ENCODE results near the gene GAS6. TPM values are rescaled to one million over a fixed set of nuclear protein-coding genes. Genes with fewer than 3 reads are reported as not detected.
"Not testable (repeated sequence)": the region's sequence is repeated elsewhere in the genome, so short reads cannot be mapped to it uniquely, and the experiment has no call there.

The GAS6 gene
- total and polyA plus RNA-seq, 2 donors: 36.5 to 89.4 TPM

DNA sequence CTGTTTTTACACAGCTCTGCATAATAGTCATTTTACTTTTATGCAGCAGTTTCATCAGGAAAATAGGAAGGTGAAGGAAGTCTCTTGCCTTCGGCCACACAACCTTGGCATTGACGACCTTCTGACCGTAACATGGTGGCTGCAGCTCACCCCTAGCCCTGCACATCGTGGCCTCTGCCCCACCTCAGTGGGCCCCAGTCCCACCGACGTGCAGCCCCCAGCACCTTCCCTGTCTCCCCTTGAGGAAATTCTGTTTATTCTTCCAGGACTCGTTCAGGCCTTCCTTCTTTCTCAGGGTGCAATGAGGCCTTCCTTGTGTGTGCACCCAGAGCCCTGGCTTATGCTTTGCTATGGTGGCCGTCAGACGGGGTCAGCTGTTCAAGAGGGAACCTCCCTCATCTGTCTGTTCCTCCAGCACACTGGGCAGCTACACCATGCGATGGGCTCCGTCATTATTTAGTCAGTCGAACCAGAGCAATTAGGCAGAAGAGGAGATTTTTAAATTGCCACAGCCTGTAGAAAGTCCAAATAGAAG lies 71.6 kb downstream of the GAS6 start:
- WGBS: 86% methylated on average over 12 of the region's 12 CpGs
- DNase-seq (ENCODE audit: low read depth in 6 of 9, low spot score in 9 of 9): no peak
- no peaks in the 10 kb centered on the region for H3K27me3 ChIP-seq (ENCODE audit: control insufficient read depth in 2 of 2, insufficient read depth in 1 of 2, low read length in 1 of 2)
- H3K4me1 ChIP-seq (ENCODE audit: control insufficient read depth in 2 of 2, insufficient read depth in 2 of 2, low read length in 2 of 2): peaks cover 0 to 4% of the 10 kb centered on the region in 2 donors
- H3K4me3 ChIP-seq (ENCODE audit: low read length in 2 of 2): no peak overlapping the region
- no peaks in the 10 kb centered on the region for H3K36me3 ChIP-seq (ENCODE audit: control insufficient read depth in 2 of 2, insufficient read depth in 2 of 2, low read length in 1 of 2)
- no peak overlapping the region for H3K27ac ChIP-seq (ENCODE audit: low read depth in 1 of 2, low read length in 1 of 2)
- no peaks in the 10 kb centered on the region for H3K9me3 ChIP-seq (ENCODE audit: control insufficient read depth in 2 of 2, insufficient read depth in 1 of 2, low read length in 1 of 2)

DNA sequence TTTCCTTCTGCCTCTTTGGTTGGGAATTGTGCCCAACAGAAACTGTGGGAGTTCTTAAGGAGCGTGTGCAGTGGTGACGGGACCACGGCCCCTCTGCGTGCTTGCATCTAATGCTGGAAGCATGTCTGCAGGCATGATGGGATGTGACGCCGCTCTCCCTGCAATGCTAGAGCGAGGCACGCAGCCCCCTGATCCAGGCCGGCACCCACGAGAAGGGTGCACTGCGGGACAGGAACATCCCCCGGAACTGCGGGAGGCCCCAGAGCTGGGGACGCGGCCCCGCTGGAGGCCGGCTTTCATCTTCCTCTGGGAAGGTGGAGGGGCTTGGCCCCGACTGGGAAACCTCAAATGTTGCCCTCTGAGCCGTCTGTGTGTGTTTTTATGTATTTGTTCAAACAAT lies 72.1 kb downstream of the GAS6 start:
- Histone ChIP-seq H3K36me3 (ENCODE audit: control insufficient read depth in 2 of 2, insufficient read depth in 2 of 2, low read length in 1 of 2) (no peaks in the 10 kb centered on the region), H3K27me3 (ENCODE audit: control insufficient read depth in 2 of 2, insufficient read depth in 1 of 2, low read length in 1 of 2) (no peaks in the 10 kb centered on the region), H3K4me3 (ENCODE audit: low read length in 2 of 2) (no peak overlapping the region), H3K9me3 (ENCODE audit: control insufficient read depth in 2 of 2, insufficient read depth in 1 of 2, low read length in 1 of 2) (no peaks in the 10 kb centered on the region), H3K4me1 (ENCODE audit: control insufficient read depth in 2 of 2, insufficient read depth in 2 of 2, low read length in 2 of 2) (peaks cover 0 to 4% of the 10 kb centered on the region in 2 donors), H3K27ac (ENCODE audit: low read depth in 1 of 2, low read length in 1 of 2) (no peak overlapping the region)
- DNase-seq (ENCODE audit: low read depth in 6 of 9, low spot score in 9 of 9): no peak
- WGBS: 90% methylated on average over 19 of the region's 19 CpGs

DNA sequence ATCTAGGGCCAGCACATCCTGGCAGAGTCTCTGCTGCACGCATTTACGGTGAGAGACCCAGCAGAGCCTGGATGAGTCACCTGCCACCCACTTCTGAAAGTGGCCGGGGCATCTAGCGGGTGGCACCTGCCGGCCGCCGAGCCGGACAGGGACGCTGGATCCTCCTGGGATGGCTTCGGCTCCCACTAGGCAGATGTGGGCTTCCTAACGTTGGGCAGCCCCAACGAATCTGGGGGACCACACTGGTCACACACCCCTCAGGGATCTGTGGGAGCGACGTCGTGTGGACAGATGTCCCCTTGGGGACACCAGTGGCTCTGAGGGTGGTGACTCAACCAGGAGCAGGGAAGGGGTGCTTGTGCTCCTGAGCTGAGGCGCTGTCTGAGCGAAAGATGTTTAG lies 72.7 kb downstream of the GAS6 start:
- WGBS: 86% methylated on average over 17 of the region's 17 CpGs
- H3K27ac ChIP-seq (ENCODE audit: low read depth in 1 of 2, low read length in 1 of 2): no peak overlapping the region
- no peaks in the 10 kb centered on the region for H3K27me3 ChIP-seq (ENCODE audit: control insufficient read depth in 2 of 2, insufficient read depth in 1 of 2, low read length in 1 of 2)
- H3K9me3 ChIP-seq (ENCODE audit: control insufficient read depth in 2 of 2, insufficient read depth in 1 of 2, low read length in 1 of 2): no peaks in the 10 kb centered on the region
- DNase-seq (ENCODE audit: low read depth in 6 of 9, low spot score in 9 of 9): no peak
- H3K36me3 ChIP-seq (ENCODE audit: control insufficient read depth in 2 of 2, insufficient read depth in 2 of 2, low read length in 1 of 2): no peaks in the 10 kb centered on the region
- H3K4me3 ChIP-seq (ENCODE audit: low read length in 2 of 2): no peak overlapping the region
- peaks cover 0 to 4% of the 10 kb centered on the region in 2 donors for H3K4me1 ChIP-seq (ENCODE audit: control insufficient read depth in 2 of 2, insufficient read depth in 2 of 2, low read length in 2 of 2)

DNA sequence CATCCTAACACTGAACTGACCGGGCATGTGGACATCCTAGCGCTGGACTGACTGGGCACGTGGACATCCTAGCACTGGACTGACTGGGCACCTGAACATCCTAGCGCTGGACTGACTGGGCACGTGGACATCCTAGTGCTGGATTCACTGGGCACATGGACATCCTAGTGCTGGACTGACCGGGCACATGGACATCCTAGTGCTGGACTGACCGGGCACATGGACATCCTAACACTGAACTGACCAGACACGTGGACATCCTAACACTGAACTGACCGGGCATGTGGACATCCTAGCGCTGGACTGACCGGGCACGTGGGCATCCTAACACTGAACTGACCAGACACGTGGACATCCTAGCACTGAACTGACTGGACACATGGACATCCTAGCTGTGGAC lies 73.9 kb downstream of the GAS6 start:
- not testable (repeated sequence) for DNase-seq (ENCODE audit: low read depth in 6 of 9, low spot score in 9 of 9); H3K4me1 ChIP-seq (ENCODE audit: control insufficient read depth in 2 of 2, insufficient read depth in 2 of 2, low read length in 2 of 2); H3K36me3 ChIP-seq (ENCODE audit: control insufficient read depth in 2 of 2, insufficient read depth in 2 of 2, low read length in 1 of 2); H3K27ac ChIP-seq (ENCODE audit: low read depth in 1 of 2, low read length in 1 of 2); H3K27me3 ChIP-seq (ENCODE audit: control insufficient read depth in 2 of 2, insufficient read depth in 1 of 2, low read length in 1 of 2); H3K4me3 ChIP-seq (ENCODE audit: low read length in 2 of 2); H3K9me3 ChIP-seq (ENCODE audit: control insufficient read depth in 2 of 2, insufficient read depth in 1 of 2, low read length in 1 of 2)
- 94% methylated on average over 13 of the region's 13 CpGs for WGBS

DNA sequence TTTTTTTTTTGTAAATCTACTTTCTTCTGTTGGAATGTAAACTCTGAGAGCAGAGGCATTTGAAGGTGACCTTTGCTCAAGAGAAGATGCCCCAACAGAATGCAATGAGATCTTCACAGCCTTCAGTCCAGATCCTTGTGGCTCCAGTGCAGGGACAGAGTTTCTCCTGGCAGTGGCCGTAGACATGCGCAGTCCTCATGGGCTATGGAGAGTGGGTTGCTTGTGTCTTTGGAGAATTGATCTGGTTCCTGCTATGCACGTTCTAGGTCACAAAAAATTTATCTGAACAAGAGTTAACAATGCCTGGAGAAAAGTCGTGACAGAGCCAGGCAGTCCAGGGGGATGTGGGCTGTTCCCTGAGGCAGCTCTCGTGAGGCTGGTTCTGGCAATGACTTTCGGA lies 74.7 kb downstream of the GAS6 start:
- no peaks in the 10 kb centered on the region for H3K9me3 ChIP-seq (ENCODE audit: control insufficient read depth in 2 of 2, insufficient read depth in 1 of 2, low read length in 1 of 2)
- no peak overlapping the region for H3K27ac ChIP-seq (ENCODE audit: low read depth in 1 of 2, low read length in 1 of 2)
- no peak for DNase-seq (ENCODE audit: low read depth in 6 of 9, low spot score in 9 of 9)
- no peaks in the 10 kb centered on the region for H3K36me3 ChIP-seq (ENCODE audit: control insufficient read depth in 2 of 2, insufficient read depth in 2 of 2, low read length in 1 of 2)
- no peak overlapping the region for H3K4me3 ChIP-seq (ENCODE audit: low read length in 2 of 2)
- peaks cover 0 to 4% of the 10 kb centered on the region in 2 donors for H3K4me1 ChIP-seq (ENCODE audit: control insufficient read depth in 2 of 2, insufficient read depth in 2 of 2, low read length in 2 of 2)
- 88% methylated on average over 6 of the region's 6 CpGs for WGBS
- peaks cover 0 to 3% of the 10 kb centered on the region in 2 donors for H3K27me3 ChIP-seq (ENCODE audit: control insufficient read depth in 2 of 2, insufficient read depth in 1 of 2, low read length in 1 of 2)

DNA sequence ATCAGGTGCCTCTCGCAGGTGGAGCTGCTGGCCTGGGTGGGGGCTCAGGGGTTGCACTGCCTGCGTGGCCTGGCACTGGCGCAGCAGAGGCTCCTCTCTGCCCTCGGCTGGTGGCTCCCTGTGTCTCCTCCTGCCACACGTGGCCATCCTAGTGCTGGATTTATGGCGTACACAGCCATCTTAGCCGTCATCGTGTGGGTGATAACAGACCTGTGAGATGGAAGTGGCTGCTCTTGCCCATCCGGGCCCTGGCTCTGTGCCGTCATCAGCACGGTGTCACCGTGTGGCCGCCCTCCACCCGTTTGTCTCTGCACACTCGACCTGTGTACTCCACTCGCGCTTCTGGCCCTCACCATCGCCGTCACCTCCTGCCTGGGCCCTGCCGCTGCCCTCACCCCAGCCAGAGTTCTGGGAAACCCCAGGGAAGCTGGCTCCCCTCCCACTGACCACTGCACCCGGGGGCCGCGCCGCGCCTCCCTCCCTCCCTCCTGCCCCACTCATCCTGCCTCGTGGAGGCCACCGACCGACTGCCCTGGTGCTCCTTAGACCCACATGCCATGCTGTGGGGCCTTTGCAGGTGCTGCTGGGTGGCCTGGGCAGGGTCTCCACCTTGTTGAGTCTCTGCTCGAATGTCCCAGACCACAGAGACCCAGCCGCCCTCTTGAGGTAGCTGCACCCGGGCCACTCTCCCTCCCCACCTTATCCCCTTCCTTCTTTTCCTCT lies 75.3 kb downstream of the GAS6 start:
- Histone ChIP-seq H3K27me3 (ENCODE audit: control insufficient read depth in 2 of 2, insufficient read depth in 1 of 2, low read length in 1 of 2) (peaks cover 0 to 3% of the 10 kb centered on the region in 2 donors), H3K9me3 (ENCODE audit: control insufficient read depth in 2 of 2, insufficient read depth in 1 of 2, low read length in 1 of 2) (no peaks in the 10 kb centered on the region), H3K4me3 (ENCODE audit: low read length in 2 of 2) (no peak overlapping the region), H3K36me3 (ENCODE audit: control insufficient read depth in 2 of 2, insufficient read depth in 2 of 2, low read length in 1 of 2) (no peaks in the 10 kb centered on the region), H3K4me1 (ENCODE audit: control insufficient read depth in 2 of 2, insufficient read depth in 2 of 2, low read length in 2 of 2) (peaks cover 0 to 4% of the 10 kb centered on the region in 2 donors), H3K27ac (ENCODE audit: low read depth in 1 of 2, low read length in 1 of 2) (no peak overlapping the region)
- no peak for DNase-seq (ENCODE audit: low read depth in 6 of 9, low spot score in 9 of 9)
- 92% methylated on average over 31 of the region's 31 CpGs for WGBS

DNA sequence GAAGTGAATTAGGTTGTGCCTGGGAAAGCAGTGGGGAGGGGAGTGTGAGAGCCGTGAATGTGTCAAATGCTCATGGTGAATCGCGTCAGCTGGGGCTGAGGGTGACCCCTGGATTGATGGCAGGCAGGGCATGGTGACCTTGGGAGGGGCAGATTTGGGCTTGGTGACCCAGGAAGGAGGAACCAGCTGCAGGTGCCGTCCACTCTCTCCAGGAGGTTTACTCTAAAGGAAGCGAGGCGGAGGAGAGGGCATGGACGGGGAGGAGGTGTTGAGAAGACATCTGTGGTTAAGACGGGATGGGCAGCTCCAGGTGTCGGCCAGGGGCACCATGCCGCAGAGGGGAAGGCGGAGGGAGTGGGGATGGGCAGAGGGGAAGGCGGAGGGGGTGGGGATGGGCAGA lies 76.2 kb downstream of the GAS6 start:
- no peak for DNase-seq (ENCODE audit: low read depth in 6 of 9, low spot score in 9 of 9)
- H3K9me3 ChIP-seq (ENCODE audit: control insufficient read depth in 2 of 2, insufficient read depth in 1 of 2, low read length in 1 of 2): no peaks in the 10 kb centered on the region
- H3K4me3 ChIP-seq (ENCODE audit: low read length in 2 of 2): no peak overlapping the region
- H3K4me1 ChIP-seq (ENCODE audit: control insufficient read depth in 2 of 2, insufficient read depth in 2 of 2, low read length in 2 of 2): peaks cover 0 to 4% of the 10 kb centered on the region in 2 donors
- H3K27ac ChIP-seq (ENCODE audit: low read depth in 1 of 2, low read length in 1 of 2): no peak overlapping the region
- peaks cover 0 to 3% of the 10 kb centered on the region in 2 donors for H3K27me3 ChIP-seq (ENCODE audit: control insufficient read depth in 2 of 2, insufficient read depth in 1 of 2, low read length in 1 of 2)
- H3K36me3 ChIP-seq (ENCODE audit: control insufficient read depth in 2 of 2, insufficient read depth in 2 of 2, low read length in 1 of 2): no peaks in the 10 kb centered on the region
- WGBS: 76% methylated on average over 12 of the region's 12 CpGs

DNA sequence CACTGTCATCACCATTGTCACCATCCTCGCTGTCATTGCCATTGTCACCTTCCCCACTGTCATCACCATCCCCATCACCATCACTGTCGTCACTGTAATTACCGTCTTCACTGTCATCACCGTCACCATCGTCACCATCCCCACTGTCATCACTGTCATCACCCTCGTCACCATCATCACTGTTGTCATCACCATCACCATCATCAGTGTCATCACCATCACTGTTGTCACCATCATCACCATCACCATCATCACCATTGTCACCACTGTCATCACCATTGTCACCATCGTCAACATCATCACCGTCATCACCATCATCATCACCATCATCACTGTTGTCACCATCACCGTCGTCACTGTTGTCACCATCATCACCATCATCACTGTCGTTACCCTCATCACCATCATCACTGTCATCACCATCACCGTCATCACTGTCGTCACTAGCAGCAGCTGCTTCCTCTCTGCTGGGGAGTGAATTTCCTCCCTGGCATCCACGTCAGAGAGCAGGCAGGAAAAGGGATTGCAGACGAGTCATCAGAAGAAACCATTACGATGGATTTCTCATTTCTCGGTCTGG lies 77.5 kb downstream of the GAS6 start:
- no peak for DNase-seq (ENCODE audit: low read depth in 6 of 9, low spot score in 9 of 9)
- Histone ChIP-seq H3K9me3 (ENCODE audit: control insufficient read depth in 2 of 2, insufficient read depth in 1 of 2, low read length in 1 of 2) (no peaks in the 10 kb centered on the region), H3K4me1 (ENCODE audit: control insufficient read depth in 2 of 2, insufficient read depth in 2 of 2, low read length in 2 of 2) (no peaks in the 10 kb centered on the region), H3K27me3 (ENCODE audit: control insufficient read depth in 2 of 2, insufficient read depth in 1 of 2, low read length in 1 of 2) (peaks cover 0 to 3% of the 10 kb centered on the region in 2 donors), H3K4me3 (ENCODE audit: low read length in 2 of 2) (no peak overlapping the region), H3K36me3 (ENCODE audit: control insufficient read depth in 2 of 2, insufficient read depth in 2 of 2, low read length in 1 of 2) (no peaks in the 10 kb centered on the region), H3K27ac (ENCODE audit: low read depth in 1 of 2, low read length in 1 of 2) (no peak overlapping the region)
- WGBS: 82% methylated on average over 17 of the region's 17 CpGs
